Adipose tissue (tissue), 3 donors: ENCODE data around the gene UVSSA. TPM values are rescaled to one million over a fixed set of nuclear protein-coding genes. Genes with fewer than 3 reads are reported as not detected.

Source experiments
- H3K27ac ChIP-seq: one replicate; pipeline ENCODE4 v1.5.1; 2013; ENCODE audit warnings: low read depth, low read length
- WGBS, 3 donors: extraction: QIAGEN DNeasy Blood & Tissue Kit; methylation state at CpG; one replicate each; pipeline ENCODE4 v1.1.7; 2013; 5-methylcytosine and 5-hydroxymethylcytosine counted together
- polyA plus RNA-seq, 3 donors: library from polyadenylated mRNA; stranded (reverse); fragments of 200-250 nt; gene quantifications; one replicate each; pipeline ENCODE4 v1.2.3, GENCODE V29; 2013
- donor health status: healthy with polysubstance abuse.
- donor health status: Bipolar disorder and iron deficiency.
- donor health status: healthy.

The UVSSA gene
- polyA plus RNA-seq, 3 donors = 5.6 to 9.8 (median 7.0) TPM

GRCh38 chr4:1340861-1341260, 6.1 kb upstream of the UVSSA start:
- WGBS, 3 donors = 93 to 96% (median 95%) methylated on average over 20 of the region's 20 CpGs
- no peak overlapping the region for H3K27ac ChIP-seq

- 95 to 96% (median 96%) methylated on average over 1 of the region's 1 CpG for WGBS, 3 donors
- H3K27ac ChIP-seq = no peak overlapping the region
These were observed 5.0 kb upstream of the UVSSA start for GRCh38 chr4:1342003-1342402.

GRCh38 chr4:1344696-1345095, 2.3 kb upstream of the UVSSA start:
- H3K27ac ChIP-seq = no peak overlapping the region
- WGBS, 3 donors = 47 to 85% (median 69%) methylated on average over 12 of the region's 12 CpGs

- H3K27ac ChIP-seq = peak overlapping the region; percentile 59
- 0 to 1% (median 0%) methylated on average over 60 to 76 of the region's 76 CpGs for WGBS, 3 donors
These were observed 866 bp upstream of the UVSSA start for GRCh38 chr4:1345903-1346780.

- peak overlapping the region; percentile 99 for H3K27ac ChIP-seq
- 0 to 1% (median 1%) methylated on average over 27 to 43 of the region's 43 CpGs for WGBS, 3 donors
These were observed 429 bp downstream of the UVSSA start for GRCh38 chr4:1347410-1347864.

- H3K27ac ChIP-seq = peak overlapping the region; percentile 99
- 66 to 70% (median 66%) methylated on average over 12 of the region's 12 CpGs for WGBS, 3 donors
These were observed 1.1 kb downstream of the UVSSA start for GRCh38 chr4:1348014-1348513.

GRCh38 chr4:1348746-1349145, 1.7 kb downstream of the UVSSA start:
- no peak overlapping the region for H3K27ac ChIP-seq

GRCh38 chr4:1349359-1350168, 2.6 kb downstream of the UVSSA start:
- 90 to 92% (median 91%) methylated on average over 27 to 29 of the region's 29 CpGs for WGBS, 3 donors
- H3K27ac ChIP-seq = no peak overlapping the region

More at GRCh38 chr4:1348746-1349145, 1.7 kb downstream of the UVSSA start:
- 78 to 90% (median 90%) methylated on average over 25 of the region's 25 CpGs for WGBS, 3 donors

- no peak overlapping the region for H3K27ac ChIP-seq
- WGBS, 3 donors = 90 to 91% (median 91%) methylated on average over 5 of the region's 5 CpGs
These were observed 3.1 kb downstream of the UVSSA start for GRCh38 chr4:1350169-1350520.

- H3K27ac ChIP-seq = no peak overlapping the region
- WGBS, 3 donors = 36 to 38% (median 37%) methylated on average over 22 to 24 of the region's 24 CpGs
These were observed 5.0 kb downstream of the UVSSA start for GRCh38 chr4:1351854-1352566.

GRCh38 chr4:1352567-1352900, 5.5 kb downstream of the UVSSA start:
- WGBS, 3 donors = 91 to 93% (median 91%) methylated on average over 12 of the region's 12 CpGs
- no peak overlapping the region for H3K27ac ChIP-seq

GRCh38 chr4:1353186-1354055, 6.4 kb downstream of the UVSSA start:
- WGBS, 3 donors = 85 to 89% (median 89%) methylated on average over 28 to 30 of the region's 30 CpGs
- no peak overlapping the region for H3K27ac ChIP-seq

GRCh38 chr4:1354136-1354982, 7.4 kb downstream of the UVSSA start:
- H3K27ac ChIP-seq = no peak overlapping the region
- 91 to 92% (median 92%) methylated on average over 36 of the region's 36 CpGs for WGBS, 3 donors

GRCh38 chr4:1354983-1355275, 7.9 kb downstream of the UVSSA start:
- H3K27ac ChIP-seq = no peak overlapping the region
- 93% methylated on average over 14 to 18 of the region's 18 CpGs for WGBS, 3 donors

GRCh38 chr4:1355378-1355777, 8.4 kb downstream of the UVSSA start:
- WGBS, 3 donors = 91 to 96% (median 96%) methylated on average over 14 of the region's 14 CpGs
- no peak overlapping the region for H3K27ac ChIP-seq

- no peak overlapping the region for H3K27ac ChIP-seq
- 52 to 57% (median 56%) methylated on average over 28 of the region's 28 CpGs for WGBS, 3 donors
These were observed 9.4 kb downstream of the UVSSA start for GRCh38 chr4:1356181-1356998.
